Mucosa of descending colon (tissue), 3 donors: Measurements from ENCODE around the gene PAX9. TPM values are rescaled to one million over a fixed set of nuclear protein-coding genes. Genes with fewer than 3 reads are reported as not detected.

Experiments
- ATAC-seq: fragments of 200-7000 bp; cut with Tn5 transposase; one replicate; pipeline ENCODE4 v1.9.1; 2020; ENCODE audit warnings: mild to moderate bottlenecking, moderate library complexity
- DNase-seq, 3 donors: peaks; one replicate each; pipeline ENCODE4 v3.0.0-alpha.2; 2020
- H3K36me3 ChIP-seq: fragments of 200-600 bp; one replicate; pipeline ENCODE4 v1.8.0; 2021; ENCODE audit warnings: low read depth, mild to moderate bottlenecking
- H3K4me1 ChIP-seq: fragments of 200-600 bp; one replicate; pipeline ENCODE4 v1.8.0; 2021; ENCODE audit warnings: low read depth, mild to moderate bottlenecking
- H3K4me3 ChIP-seq: fragments of 200-600 bp; one replicate; pipeline ENCODE4 v1.8.0; 2021; ENCODE audit warnings: mild to moderate bottlenecking
- H3K9me3 ChIP-seq: fragments of 200-600 bp; one replicate; pipeline ENCODE4 v1.8.0; 2021; ENCODE audit warnings: mild to moderate bottlenecking
- intact Hi-C, 2 donors: fragments of 100-400 bp; cut with DNase I in 1 of 2; cut with micrococcal nuclease in 1 of 2; formaldehyde crosslinking; loops; one replicate each; pipeline versions ENCODE4 v1.11.0 to v1.11.1; 2022; cut with DNase I, micrococcal nuclease
- total RNA-seq, 3 donors: library from RNA; stranded (reverse); fragmentation: NEBNext Ultra II Directional in 2 of 3; extraction: Animal tissue kit (Norgen Biotek cat#: 25700) in 2 of 3; gene quantifications; one replicate each; pipeline versions ENCODE4 v1.2.1 to v1.2.4, GENCODE V29; 2021 to 2023
- TF ChIP-seq, protein P1 (sequence below): fragments of 200-600 bp; IDR thresholded peaks from one replicate; pipeline ENCODE4 v1.8.0; 2022; ENCODE audit warnings: antibody characterized with exemption, mild to moderate bottlenecking
- donor health status: DM: no; HTN: no; CAD: no; lungs with moderate emphysema.
- donor health status: DM: no; HTN: no; CAD: no.
- donor health status: DM: no; HTN: yes; CAD: no.

PAX9 gene
- total RNA-seq, 3 donors from 2014 or later = 0.29 to 0.44 (median 0.38) TPM

DNA sequence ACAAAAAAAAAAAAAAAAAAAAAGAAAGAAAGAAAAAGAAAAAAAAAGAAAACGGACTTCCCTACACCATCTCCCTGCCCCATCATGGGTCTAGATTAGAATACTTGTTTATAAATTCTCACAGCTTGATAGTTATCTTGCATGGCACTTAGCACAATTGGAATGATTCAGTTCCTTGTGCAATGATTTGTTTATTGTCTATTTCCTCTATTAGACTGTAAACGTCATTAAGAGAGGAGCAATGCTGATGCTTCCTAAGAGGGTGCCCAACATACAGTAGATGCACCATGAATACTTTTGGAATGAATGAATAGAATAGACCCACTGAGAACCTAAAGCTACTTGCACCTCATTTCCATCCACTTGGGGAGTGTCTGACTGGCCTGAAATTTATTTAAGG is 40.8 kb downstream of the PAX9 start:
- no peak for DNase-seq
- ATAC-seq = no peak
- Histone ChIP-seq H3K4me1 (no peaks in the 10 kb centered on the region), H3K4me3 (no peak overlapping the region), H3K36me3 (no peaks in the 10 kb centered on the region), H3K9me3 (no peaks in the 10 kb centered on the region)
- intact Hi-C loops = no loop called here
- TF ChIP-seq, protein P1, sequence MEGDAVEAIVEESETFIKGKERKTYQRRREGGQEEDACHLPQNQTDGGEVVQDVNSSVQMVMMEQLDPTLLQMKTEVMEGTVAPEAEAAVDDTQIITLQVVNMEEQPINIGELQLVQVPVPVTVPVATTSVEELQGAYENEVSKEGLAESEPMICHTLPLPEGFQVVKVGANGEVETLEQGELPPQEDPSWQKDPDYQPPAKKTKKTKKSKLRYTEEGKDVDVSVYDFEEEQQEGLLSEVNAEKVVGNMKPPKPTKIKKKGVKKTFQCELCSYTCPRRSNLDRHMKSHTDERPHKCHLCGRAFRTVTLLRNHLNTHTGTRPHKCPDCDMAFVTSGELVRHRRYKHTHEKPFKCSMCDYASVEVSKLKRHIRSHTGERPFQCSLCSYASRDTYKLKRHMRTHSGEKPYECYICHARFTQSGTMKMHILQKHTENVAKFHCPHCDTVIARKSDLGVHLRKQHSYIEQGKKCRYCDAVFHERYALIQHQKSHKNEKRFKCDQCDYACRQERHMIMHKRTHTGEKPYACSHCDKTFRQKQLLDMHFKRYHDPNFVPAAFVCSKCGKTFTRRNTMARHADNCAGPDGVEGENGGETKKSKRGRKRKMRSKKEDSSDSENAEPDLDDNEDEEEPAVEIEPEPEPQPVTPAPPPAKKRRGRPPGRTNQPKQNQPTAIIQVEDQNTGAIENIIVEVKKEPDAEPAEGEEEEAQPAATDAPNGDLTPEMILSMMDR = no peak

- DNase-seq = no peak
- Histone ChIP-seq H3K4me1 (no peaks in the 10 kb centered on the region), H3K36me3 (no peaks in the 10 kb centered on the region), H3K4me3 (no peak overlapping the region), H3K9me3 (no peaks in the 10 kb centered on the region)
- TF ChIP-seq, protein P1 = no peak
- ATAC-seq = no peak
- intact Hi-C loops = no loop called here
These were observed 45.9 kb downstream of the PAX9 start for GRCh38 chr14:36707570-36707969.

- TF ChIP-seq, protein P1 = no peak
- intact Hi-C loops = no loop called here
- H3K4me3 ChIP-seq = no peak overlapping the region
- no peaks in the 10 kb centered on the region for H3K36me3 ChIP-seq
- ATAC-seq (no peak), DNase-seq (no peak)
- no peaks in the 10 kb centered on the region for H3K9me3 ChIP-seq
- H3K4me1 ChIP-seq = no peaks in the 10 kb centered on the region
These were observed 52.5 kb downstream of the PAX9 start for GRCh38 chr14:36713960-36714703.

GRCh38 chr14:36716614-36717184 is 55.0 kb downstream of the PAX9 start:
- no peak for ATAC-seq
- no peaks in the 10 kb centered on the region for H3K36me3 ChIP-seq
- intact Hi-C loops = no loop called here
- DNase-seq = no peak
- no peaks in the 10 kb centered on the region for H3K4me1 ChIP-seq
- no peak overlapping the region for H3K4me3 ChIP-seq
- TF ChIP-seq, protein P1 = no peak
- no peaks in the 10 kb centered on the region for H3K9me3 ChIP-seq

GRCh38 chr14:36717363-36717762 is 55.7 kb downstream of the PAX9 start:
- DNase-seq (no peak), ATAC-seq (no peak)
- Histone ChIP-seq H3K9me3 (no peaks in the 10 kb centered on the region), H3K36me3 (no peaks in the 10 kb centered on the region), H3K4me3 (no peak overlapping the region), H3K4me1 (no peaks in the 10 kb centered on the region)
- intact Hi-C loops = no loop called here
- TF ChIP-seq, protein P1 = no peak
